GM12872 (cell line): ENCODE results near the gene TCF19.

ENCODE experiments used
- TF ChIP-seq, protein P1 (sequence below): IDR thresholded peaks from 3 replicates; pipeline ENCODE4 v1.5.1; 2011; ENCODE audit warnings: low read depth, mild to moderate bottlenecking, low read length, moderate library complexity; ENCODE audit not compliant: insufficient read depth

The TCF19 gene

GRCh38 chr6:31122791-31123706 is 35.3 kb upstream of the TCF19 start:
- TF ChIP-seq, protein P1, sequence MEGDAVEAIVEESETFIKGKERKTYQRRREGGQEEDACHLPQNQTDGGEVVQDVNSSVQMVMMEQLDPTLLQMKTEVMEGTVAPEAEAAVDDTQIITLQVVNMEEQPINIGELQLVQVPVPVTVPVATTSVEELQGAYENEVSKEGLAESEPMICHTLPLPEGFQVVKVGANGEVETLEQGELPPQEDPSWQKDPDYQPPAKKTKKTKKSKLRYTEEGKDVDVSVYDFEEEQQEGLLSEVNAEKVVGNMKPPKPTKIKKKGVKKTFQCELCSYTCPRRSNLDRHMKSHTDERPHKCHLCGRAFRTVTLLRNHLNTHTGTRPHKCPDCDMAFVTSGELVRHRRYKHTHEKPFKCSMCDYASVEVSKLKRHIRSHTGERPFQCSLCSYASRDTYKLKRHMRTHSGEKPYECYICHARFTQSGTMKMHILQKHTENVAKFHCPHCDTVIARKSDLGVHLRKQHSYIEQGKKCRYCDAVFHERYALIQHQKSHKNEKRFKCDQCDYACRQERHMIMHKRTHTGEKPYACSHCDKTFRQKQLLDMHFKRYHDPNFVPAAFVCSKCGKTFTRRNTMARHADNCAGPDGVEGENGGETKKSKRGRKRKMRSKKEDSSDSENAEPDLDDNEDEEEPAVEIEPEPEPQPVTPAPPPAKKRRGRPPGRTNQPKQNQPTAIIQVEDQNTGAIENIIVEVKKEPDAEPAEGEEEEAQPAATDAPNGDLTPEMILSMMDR, result no peak

- TF ChIP-seq, protein P1, result no peak
Measured at GRCh38 chr6:31125162-31125561, 33.2 kb upstream of the TCF19 start.

DNA sequence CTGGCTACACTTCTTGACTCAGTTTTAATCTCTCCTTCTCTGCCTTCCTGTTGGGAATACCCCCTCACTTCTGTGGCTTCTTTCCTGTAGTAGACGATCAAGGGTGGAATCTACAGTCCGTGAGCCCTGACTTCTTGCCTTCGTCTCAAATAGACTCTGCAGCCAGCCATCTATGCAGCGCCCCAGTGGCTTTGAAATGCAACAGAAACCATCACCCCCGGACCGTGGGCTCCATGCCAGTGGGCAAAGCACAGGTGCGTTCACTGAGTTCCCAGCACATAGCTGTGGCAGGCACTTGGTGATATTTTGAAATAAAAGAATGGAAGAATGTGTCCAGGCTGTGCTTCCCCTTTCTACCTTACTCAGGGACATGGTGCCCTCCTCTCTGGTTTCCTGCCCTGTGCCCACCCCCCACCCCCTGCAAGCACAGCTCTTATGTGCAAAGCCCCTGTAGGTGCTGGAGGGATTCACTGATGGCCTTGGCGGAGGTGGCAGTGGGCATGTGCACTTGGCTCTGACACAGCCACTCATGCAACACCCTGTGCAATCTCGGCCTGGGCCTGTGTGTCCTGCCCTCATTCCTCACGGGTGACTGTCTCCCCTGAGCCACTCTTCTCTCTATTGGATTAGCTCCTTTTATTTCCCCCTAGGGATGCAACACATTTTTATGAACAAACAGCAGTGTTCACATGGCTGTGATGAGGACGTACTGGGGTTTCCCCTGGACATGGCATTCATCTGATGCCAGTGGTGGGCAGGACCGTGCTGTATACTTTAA is 32.6 kb upstream of the TCF19 start:
- TF ChIP-seq, protein P1, result no peak

DNA sequence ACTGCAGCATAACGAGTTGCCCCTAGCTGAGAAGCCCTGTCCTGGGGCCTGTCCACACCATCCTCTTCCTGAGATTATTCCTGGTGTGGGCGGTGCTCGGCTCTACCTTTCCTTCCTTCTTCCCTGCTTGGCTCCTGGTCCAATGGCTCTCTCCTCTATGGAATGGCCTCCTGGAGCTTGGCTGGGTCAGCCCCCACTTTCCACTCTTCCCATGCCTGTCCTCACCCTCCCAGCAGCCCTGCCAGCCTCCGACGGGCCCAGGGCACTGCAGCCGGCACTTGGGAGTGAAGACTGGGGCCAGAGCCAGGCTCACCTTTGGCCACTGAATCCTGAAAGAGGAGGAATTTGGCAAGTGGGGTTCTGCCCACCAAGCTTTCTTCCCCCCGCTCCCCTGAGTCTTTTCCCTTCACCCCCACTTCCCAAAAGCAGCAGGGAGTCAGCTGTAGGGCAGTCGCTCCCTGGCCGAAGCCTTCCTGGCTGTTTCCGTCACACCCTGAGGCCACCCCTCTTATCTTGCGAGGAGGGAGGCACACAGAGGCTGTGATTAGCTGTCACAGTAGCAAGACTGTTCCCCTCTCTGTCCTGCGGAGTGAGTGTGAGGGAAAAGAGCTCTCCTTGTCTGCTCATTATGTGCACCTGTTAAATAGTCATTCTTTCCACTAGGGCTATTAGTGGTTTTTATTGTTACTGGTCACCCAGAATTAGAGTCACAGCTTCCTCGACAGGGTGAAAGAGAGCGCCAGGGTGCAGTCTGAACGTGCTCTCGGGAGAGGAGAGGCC is 31.8 kb upstream of the TCF19 start:
- TF ChIP-seq, protein P1, result no peak

GRCh38 chr6:31128093-31128676 is 30.2 kb upstream of the TCF19 start:
- TF ChIP-seq, protein P1, result peak; percentile 96

DNA sequence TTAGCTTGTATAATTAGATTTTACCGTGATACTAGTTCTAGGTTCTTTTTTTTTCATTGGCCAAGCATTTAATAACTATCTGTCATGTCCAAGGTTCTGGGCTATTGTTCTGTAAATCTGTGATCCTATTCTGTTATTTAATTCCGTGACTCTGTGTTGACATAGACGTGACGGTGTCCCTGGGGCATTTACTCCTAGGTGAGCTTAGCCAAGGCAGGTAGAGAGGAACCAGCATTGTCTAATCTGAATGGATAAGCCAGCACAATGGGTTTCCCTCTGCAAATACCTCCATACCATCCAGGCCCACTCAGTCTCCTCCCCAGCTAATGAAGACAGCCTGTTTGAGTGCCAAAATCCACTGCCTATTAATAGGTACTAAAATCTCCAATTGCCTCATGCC is 29.3 kb upstream of the TCF19 start:
- TF ChIP-seq, protein P1, result no peak
